PC-9 (cell line): ENCODE results near the gene CACNA1H. TPM values are rescaled to one million over a fixed set of nuclear protein-coding genes. Genes with fewer than 3 reads are reported as not detected.

Experiments used
- BruUV-seq: library from RNA; stranded (reverse); fragments of 400-500 nt; replicated peaks from 2 replicates; lab custom pipeline; 2021; lab: Mats Ljungman, UMichigan
- CTCF ChIA-PET: fragments of 300-600 bp; sonication (Branson Sonifier 250); formaldehyde crosslinking; loops from one replicate; lab custom pipeline; 2022; ENCODE audit warnings: antibody characterized with exemption; lab: Charles Lee
- POLR2A ChIA-PET: fragments of 300-600 bp; sonication (Branson Sonifier 250); formaldehyde crosslinking; loops from one replicate; lab custom pipeline; 2022; ENCODE audit warnings: antibody characterized with exemption; ENCODE audit not compliant: unreplicated experiment; lab: Charles Lee
- DNase-seq, 2 experiments: peaks; one replicate each; pipeline versions ENCODE4 v3.0.0 to v3.0.0-alpha.2; 2015 to 2022; ENCODE audit warnings: mixed read lengths in 1 of 2
- H2AFZ ChIP-seq: fragments of 200-600 bp; sonication (generic); 2 replicates; pipeline ENCODE4 v1.8.1; 2017; ENCODE audit warnings: antibody characterized with exemption
- H3F3A ChIP-seq: fragments of 200-600 bp; sonication (generic); 2 replicates; pipeline ENCODE4 v1.8.1; 2017; ENCODE audit warnings: antibody characterized with exemption, mild to moderate bottlenecking, low read depth; ENCODE audit not compliant: insufficient read depth
- H3K27ac ChIP-seq: fragments of 200-600 bp; sonication (generic); 2 replicates; pipeline ENCODE4 v1.6.1; 2016; ENCODE audit warnings: mixed run types
- H3K27me3 ChIP-seq: fragments of 200-600 bp; sonication (generic); 2 replicates; pipeline ENCODE4 v1.6.1; 2016; ENCODE audit warnings: low read depth, mixed run types; ENCODE audit not compliant: insufficient read depth
- H3K36me3 ChIP-seq: fragments of 200-600 bp; sonication (generic); 2 replicates; pipeline ENCODE4 v1.6.1; 2016; ENCODE audit warnings: low read depth, mixed run types
- H3K4me1 ChIP-seq: fragments of 200-600 bp; sonication (generic); replicated peaks from 2 replicates; pipeline ENCODE4 v1.6.1; 2016; ENCODE audit warnings: mixed run types; ENCODE audit not compliant: insufficient read depth
- H3K4me2 ChIP-seq: fragments of 200-600 bp; sonication (generic); 2 replicates; pipeline ENCODE4 v1.6.1; 2017; ENCODE audit warnings: mixed run types
- H3K4me3 ChIP-seq: fragments of 200-600 bp; sonication (generic); 2 replicates; pipeline ENCODE4 v1.6.1; 2016; ENCODE audit warnings: mixed run types
- H3K79me2 ChIP-seq: fragments of 200-600 bp; sonication (generic); 2 replicates; pipeline ENCODE4 v1.6.1; 2017; ENCODE audit warnings: low read depth, mixed run types
- H3K9me2 ChIP-seq: fragments of 200-600 bp; sonication (generic); 2 replicates; pipeline ENCODE4 v1.8.1; 2017; ENCODE audit warnings: mild to moderate bottlenecking; ENCODE audit not compliant: insufficient read depth
- H3K9me3 ChIP-seq: fragments of 200-600 bp; sonication (generic); 2 replicates; pipeline ENCODE4 v1.8.1; 2016; ENCODE audit warnings: low read depth; ENCODE audit not compliant: insufficient read depth
- H4K20me1 ChIP-seq: fragments of 200-600 bp; sonication (generic); 2 replicates; pipeline ENCODE4 v1.8.1; 2017; ENCODE audit not compliant: insufficient read depth
- CTCF ChIP-seq: fragments of 200-600 bp; sonication (generic); conservative IDR thresholded peaks from 2 replicates; pipeline ENCODE4 v1.6.1; 2017; ENCODE audit warnings: mixed run types, antibody characterized with exemption, mild to moderate bottlenecking, moderate library complexity
- EZH2 ChIP-seq: fragments of 200-600 bp; sonication (generic); IDR thresholded peaks from 2 replicates; pipeline ENCODE4 v1.8.0; 2017; ENCODE audit warnings: antibody characterized with exemption, low read depth
- intact Hi-C: fragments of 100-400 bp; cut with micrococcal nuclease; formaldehyde crosslinking; loops from one replicate; pipeline ENCODE4 v1.10.0; 2022; ENCODE audit not compliant: unreplicated experiment
- total RNA-seq: library from RNA; stranded (reverse); gene quantifications from 2 replicates; pipeline ENCODE4 v1.2.3, GENCODE V29; 2021

Gene CACNA1H
- total RNA-seq, 1 experiment from 2014 or later, result not detected

GRCh38 chr16:1256874-1257322 lies 104.0 kb downstream of the CACNA1H start:
- H2AFZ ChIP-seq, result no peak overlapping the region
- ChIA-PET CTCF (no interaction called here), POLR2A (no interaction called here)
- no TSS peak for BruUV-seq
- no peak overlapping the region for H3K27ac ChIP-seq
- H3K4me3 ChIP-seq, result no peak overlapping the region
- H3K4me1 ChIP-seq, result no peaks in the 10 kb centered on the region; the same call in 1 of the 2 replicates
- intact Hi-C loops, result no loop called here
- TF ChIP-seq CTCF, result no peak
- H3K4me2 ChIP-seq, result no peak overlapping the region
- no peak for DNase-seq
- H3K9me3 ChIP-seq, result no peaks in the 10 kb centered on the region
- peaks cover 31% of the 10 kb centered on the region for H3K27me3 ChIP-seq
- H3K79me2 ChIP-seq, result no peaks in the 10 kb centered on the region
- no peaks in the 10 kb centered on the region for H4K20me1 ChIP-seq
- H3K9me2 ChIP-seq, result no peaks in the 10 kb centered on the region
- H3K36me3 ChIP-seq, result no peaks in the 10 kb centered on the region
- no peaks in the 10 kb centered on the region for H3F3A ChIP-seq

- POLR2A ChIA-PET, result interaction anchor here (0.6 kb wide), 1 partner anchor 235 kb away, joined by 3 read pairs; the partner anchor contains the start of gene TELO2
- Histone ChIP-seq H4K20me1 (no peaks in the 10 kb centered on the region), H3K4me2 (no peak overlapping the region), H3K4me1 (no peaks in the 10 kb centered on the region; the same call in 1 of the 2 replicates), H3K9me2 (no peaks in the 10 kb centered on the region), H3F3A (no peaks in the 10 kb centered on the region), H3K27ac (no peak overlapping the region), H3K27me3 (peaks cover 39% of the 10 kb centered on the region), H3K9me3 (no peaks in the 10 kb centered on the region), H3K79me2 (no peaks in the 10 kb centered on the region), H2AFZ (no peak overlapping the region), H3K36me3 (no peaks in the 10 kb centered on the region), H3K4me3 (no peak overlapping the region)
- DNase-seq, result no peak
- no TSS peak for BruUV-seq
- CTCF ChIA-PET, result interaction anchor here (0.5 kb wide), 1 partner anchor 761 kb away, joined by 5 read pairs; no protein-coding TSS in a partner anchor
- TF ChIP-seq CTCF (no peak), EZH2 (no peak)
- intact Hi-C loops, result loop anchor here (2.0 kb wide), 1 partner anchor 39 kb away; no protein-coding TSS in a partner anchor
Observed at GRCh38 chr16:1257561-1258224, 104.8 kb downstream of the CACNA1H start.

- Histone ChIP-seq H3K4me3 (no peak overlapping the region), H3K9me3 (no peaks in the 10 kb centered on the region), H2AFZ (no peak overlapping the region), H3K36me3 (no peaks in the 10 kb centered on the region), H3K27ac (no peak overlapping the region), H3F3A (no peaks in the 10 kb centered on the region), H3K4me1 (no peaks in the 10 kb centered on the region; the same call in 1 of the 2 replicates), H3K4me2 (no peak overlapping the region), H4K20me1 (no peaks in the 10 kb centered on the region), H3K79me2 (no peaks in the 10 kb centered on the region), H3K27me3 (peaks cover 44% of the 10 kb centered on the region), H3K9me2 (no peaks in the 10 kb centered on the region)
- intact Hi-C loops, result loop anchor here (2.0 kb wide), 1 partner anchor 39 kb away; no protein-coding TSS in a partner anchor
- no TSS peak for BruUV-seq
- TF ChIP-seq CTCF, result no peak
- no peak for TF ChIP-seq EZH2
- DNase-seq, result peak; percentile 60 to 65
- ChIA-PET CTCF (no interaction called here), POLR2A (interaction anchor here (0.6 kb wide), 1 partner anchor 235 kb away, joined by 3 read pairs; the partner anchor contains the start of gene TELO2)
Observed at GRCh38 chr16:1258225-1258600, 105.3 kb downstream of the CACNA1H start.
